IPS-18c (cell line): Measurements from ENCODE around the gene EMSY.

Experiments used
- H3K4me3 ChIP-seq: 2 replicates; pipeline ENCODE4 v1.7.0; 2013; ENCODE audit warnings: low read depth, mild to moderate bottlenecking, low read length, moderate library complexity; ENCODE audit not compliant: insufficient read depth
- H3K9me3 ChIP-seq: one replicate; pipeline ENCODE4 v1.6.1; 2013; ENCODE audit warnings: mild to moderate bottlenecking, low read length, moderate library complexity; ENCODE audit not compliant: control insufficient read depth, insufficient read depth

Gene EMSY

DNA sequence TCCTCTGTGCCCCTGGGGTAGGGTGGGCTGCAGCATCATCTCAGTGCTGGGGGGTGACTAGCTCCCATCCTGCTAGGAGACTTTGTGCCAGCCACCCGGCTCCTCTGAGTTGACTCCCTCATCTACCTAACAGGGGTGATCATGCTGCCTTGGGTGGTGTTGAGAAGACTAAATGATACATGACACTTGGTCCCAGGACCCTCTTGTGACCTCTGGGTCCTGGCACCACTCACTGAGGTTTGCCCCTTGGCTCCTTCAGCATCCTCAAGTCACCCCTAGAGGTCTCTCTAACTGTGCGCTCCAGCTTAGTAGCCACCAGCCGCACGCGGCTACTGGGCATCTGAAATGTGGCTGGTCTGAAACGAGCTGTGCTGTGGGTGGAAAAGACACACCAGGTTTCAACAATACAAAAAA lies 153.6 kb downstream of the EMSY start:
- no peaks in the 10 kb centered on the region for H3K9me3 ChIP-seq
- H3K4me3 ChIP-seq: no peak overlapping the region

DNA sequence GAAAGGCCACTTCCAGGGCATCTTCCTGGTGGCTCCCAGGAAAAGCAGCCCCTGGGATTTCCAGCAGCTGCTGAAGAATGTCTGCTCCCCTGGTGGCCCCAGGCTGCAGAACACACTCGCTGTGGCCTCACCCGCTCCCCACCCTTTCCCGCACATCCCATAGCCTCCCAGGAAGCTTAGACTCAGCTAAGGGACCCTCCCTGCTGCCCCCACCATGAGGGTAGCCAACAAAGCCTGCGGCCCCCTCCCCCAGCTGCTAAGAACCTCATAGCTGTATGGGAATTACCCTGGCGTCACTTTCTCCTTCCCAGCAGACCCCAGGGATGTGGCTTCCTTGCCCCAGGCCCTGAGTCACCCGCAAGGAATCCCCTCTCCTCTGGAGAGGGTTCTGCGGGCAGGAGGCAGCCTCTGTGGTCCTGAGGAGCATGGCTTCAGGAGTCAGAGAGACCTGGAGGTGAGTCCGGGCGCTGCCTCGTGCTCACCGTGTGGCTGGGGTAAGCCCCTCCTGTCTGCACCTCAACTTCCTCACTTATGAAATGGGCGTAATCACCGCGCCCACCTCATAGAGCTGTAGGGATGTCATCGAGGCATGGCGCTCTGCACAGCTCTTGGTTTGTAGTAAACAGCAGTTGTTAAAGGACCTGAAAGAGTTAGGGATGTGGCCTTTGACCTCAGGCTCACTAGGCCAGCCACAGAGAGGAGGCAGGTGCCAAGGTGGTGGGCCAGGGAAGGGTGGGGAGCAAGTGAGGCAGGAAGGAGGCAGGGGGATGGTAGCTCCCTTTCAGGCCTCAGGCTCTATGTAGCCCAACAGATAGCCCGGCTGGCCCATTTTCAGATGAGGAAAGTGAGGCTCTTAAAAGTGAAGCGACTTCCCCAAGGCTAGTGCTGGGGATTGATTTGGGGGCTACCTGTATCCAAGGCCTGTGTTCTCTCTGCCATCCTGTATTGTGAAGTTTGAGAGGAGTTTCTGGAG lies 154.5 kb downstream of the EMSY start:
- H3K9me3 ChIP-seq: no peaks in the 10 kb centered on the region
- H3K4me3 ChIP-seq: no peak overlapping the region

DNA sequence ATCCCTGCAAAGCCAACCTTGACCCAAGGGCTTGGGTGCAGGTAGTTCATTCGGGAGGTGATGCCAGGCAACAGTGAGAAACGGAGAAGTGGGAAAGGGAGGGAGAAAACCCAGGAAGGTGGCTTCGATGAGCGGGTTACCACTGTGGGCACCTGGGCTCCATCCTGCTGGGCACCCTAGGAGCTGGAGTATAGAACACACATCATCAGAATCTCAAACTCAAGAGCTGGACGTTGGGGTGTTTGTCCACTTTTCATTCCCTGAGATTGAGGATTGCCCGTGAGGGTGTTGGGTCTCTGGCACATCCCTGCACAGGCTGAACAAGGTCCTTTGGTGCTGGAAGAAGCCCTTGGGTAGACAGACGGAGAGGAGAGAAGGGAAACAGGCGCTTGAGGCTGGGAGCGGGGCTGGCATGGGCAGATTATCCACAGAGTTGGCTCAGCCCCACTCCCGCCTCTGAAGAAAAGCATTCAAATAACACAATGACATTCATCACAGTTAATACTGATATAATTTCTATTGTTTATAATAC lies 155.4 kb downstream of the EMSY start:
- H3K9me3 ChIP-seq: no peaks in the 10 kb centered on the region
- no peak overlapping the region for H3K4me3 ChIP-seq

DNA sequence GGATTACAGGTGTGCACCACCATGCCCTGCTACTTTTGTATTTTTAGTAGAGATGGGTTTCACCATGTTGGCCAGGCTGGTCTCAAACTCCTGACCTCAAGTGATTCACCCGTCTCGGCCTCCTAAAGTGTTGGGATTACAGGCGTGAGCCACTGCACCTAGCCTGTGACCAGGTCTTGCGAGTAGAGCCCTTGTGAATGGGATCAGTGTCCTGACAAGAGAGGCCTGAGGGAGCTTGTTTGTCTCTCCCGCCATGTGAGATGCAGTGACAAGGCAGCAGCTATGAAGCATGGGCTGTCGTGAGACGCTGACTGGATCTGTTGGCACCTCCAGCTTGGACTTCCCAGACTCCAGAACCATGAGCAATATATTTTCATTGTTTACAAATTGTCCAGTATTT lies 156.5 kb downstream of the EMSY start:
- no peak overlapping the region for H3K4me3 ChIP-seq
- no peaks in the 10 kb centered on the region for H3K9me3 ChIP-seq

DNA sequence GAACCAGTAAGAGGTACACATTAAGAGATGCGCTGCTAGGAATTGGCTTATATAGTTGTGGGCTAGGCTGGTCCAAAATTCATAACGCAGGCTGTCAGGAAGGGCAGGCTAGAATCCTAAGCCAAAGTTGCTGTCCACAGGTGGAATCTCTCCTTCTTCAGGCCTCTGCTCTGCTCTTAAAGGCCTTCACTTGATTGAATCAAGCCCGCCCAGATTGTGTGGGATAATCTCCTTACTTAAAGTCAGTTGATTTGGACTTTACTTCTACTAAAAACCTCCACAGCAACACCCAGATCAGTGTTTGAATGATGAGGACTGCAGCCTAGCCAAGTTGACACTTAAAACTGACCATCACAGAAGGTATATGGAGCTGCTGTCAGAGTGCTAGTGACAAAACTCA lies 156.9 kb downstream of the EMSY start:
- no peak overlapping the region for H3K4me3 ChIP-seq
- H3K9me3 ChIP-seq: no peaks in the 10 kb centered on the region

DNA sequence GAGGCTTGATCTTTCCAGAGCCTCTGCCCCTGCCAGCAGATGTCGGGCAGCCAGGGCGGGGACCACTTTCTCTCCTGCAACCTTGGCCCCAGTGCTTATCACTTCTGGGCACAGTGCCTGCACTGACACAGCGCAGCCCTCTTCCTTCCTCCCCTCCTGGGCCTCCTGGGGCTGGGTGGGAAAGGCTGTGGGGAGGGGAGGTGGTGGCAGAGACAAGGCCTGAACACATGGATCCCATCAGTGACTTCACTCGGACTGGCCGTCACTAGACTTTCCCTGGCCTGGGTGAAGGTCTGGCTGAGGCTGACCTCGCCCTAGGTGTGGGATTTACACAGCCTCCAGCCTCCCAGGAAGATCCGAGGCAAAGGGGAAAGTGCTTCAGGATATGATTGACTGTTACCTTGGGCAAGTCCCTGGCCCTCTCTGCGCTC lies 157.6 kb downstream of the EMSY start:
- no peak overlapping the region for H3K4me3 ChIP-seq
- no peaks in the 10 kb centered on the region for H3K9me3 ChIP-seq
